T47D (cell line): ENCODE data around the gene LCMT1.
"Not testable (repeated sequence)": the region's sequence is repeated elsewhere in the genome, so short reads cannot be mapped to it uniquely, and the experiment has no call there.

Experiments used
- DNase-seq, 2 experiments: peaks; one replicate each; pipeline versions ENCODE4 v3.0.0 to v3.0.0-alpha.2; 2011 to 2012; ENCODE audit warnings: low read depth in 1 of 2, low spot score in 1 of 2
- JUND ChIP-seq: IDR thresholded peaks from 2 replicates; pipeline ENCODE4 v1.6.1; 2012; ENCODE audit warnings: low read depth
- in situ Hi-C: cut with HindIII; loops from 2 replicates; pipeline ENCODE4 v1.10.0; 2016; ENCODE audit warnings: low sequenced_read_pairs, low pct_unique_long_range_greater_than_20kb

Gene LCMT1

GRCh38 chr16:25107466-25107792 lies 4.1 kb upstream of the LCMT1 start:
- in situ Hi-C loops = no loop called here
- no peak for TF ChIP-seq JUND

GRCh38 chr16:25108054-25108453 lies 3.5 kb upstream of the LCMT1 start:
- no peak for TF ChIP-seq JUND
- DNase-seq = no peak
- in situ Hi-C loops = no loop called here

More at GRCh38 chr16:25107466-25107792, 4.1 kb upstream of the LCMT1 start:
- DNase-seq = no peak

DNA sequence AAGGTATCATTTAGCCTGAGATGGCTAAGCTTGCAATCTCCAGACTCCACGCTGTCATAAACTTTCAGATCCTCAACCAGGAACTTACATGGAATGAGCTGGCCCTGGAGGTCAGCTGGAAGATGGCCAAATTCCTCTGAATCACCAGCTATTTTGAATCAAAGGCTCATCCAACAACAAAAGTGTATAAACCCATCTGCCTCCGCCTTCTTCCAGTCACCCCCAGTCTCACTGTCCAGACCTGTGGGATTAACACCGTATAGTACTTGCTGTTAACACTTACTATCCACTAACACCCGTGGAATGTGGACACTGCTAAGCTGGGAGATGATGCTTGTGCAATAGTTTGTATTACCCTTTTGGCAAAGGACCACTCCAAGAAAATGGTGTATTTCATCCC lies 1.9 kb upstream of the LCMT1 start:
- in situ Hi-C loops = no loop called here
- DNase-seq = no peak
- TF ChIP-seq JUND = no peak

DNA sequence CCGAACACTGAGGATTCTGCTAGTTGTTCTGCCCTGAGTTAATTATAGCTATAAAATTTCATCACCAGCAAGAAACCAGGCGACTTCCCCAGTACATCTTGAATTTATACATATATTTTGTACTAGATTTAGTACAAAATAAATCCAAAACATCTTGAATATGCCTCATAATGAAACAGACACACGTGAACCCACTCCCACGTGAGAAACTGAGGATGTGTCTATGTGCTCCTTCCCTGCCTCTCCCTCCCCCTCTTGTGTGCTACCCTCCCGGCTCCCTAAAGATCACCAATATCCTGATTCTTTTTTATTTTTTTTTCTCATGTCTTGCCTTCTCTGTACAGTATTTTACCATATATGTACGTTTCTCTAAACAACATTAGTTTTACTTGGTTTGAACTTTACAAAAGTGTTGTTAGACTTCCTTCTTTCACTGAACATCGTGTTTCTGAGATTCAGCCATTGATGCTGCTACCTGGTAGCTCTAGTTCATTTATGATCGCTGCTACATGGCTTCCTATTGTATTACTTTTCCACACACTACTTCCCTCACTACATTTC lies 1.1 kb upstream of the LCMT1 start:
- TF ChIP-seq JUND = no peak
- in situ Hi-C loops = no loop called here
- DNase-seq = no peak

DNA sequence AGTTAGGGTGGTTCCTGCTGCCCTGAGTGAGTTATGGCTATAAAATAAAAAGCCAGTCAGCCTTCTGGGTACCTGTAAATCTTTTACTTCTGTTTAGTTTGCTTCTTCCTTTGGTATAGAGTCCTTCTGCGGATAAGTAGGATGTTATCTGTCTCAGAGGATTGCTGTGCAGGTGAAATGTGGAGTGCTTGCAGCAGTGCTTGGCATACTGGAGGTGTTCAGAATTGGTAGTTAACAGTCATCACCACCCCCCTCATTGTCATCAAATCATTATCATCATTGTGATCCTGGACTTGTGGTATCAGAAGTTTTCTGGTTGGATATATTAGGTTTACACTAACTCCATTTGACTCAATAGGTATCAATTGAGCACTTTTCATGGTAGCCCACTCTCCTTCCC lies 2.6 kb downstream of the LCMT1 start:
- in situ Hi-C loops = no loop called here
- TF ChIP-seq JUND = no peak
- no peak for DNase-seq

GRCh38 chr16:25118851-25119578 lies 7.5 kb downstream of the LCMT1 start:
- in situ Hi-C loops = no loop called here
- TF ChIP-seq JUND = no peak
- DNase-seq = no peak

DNA sequence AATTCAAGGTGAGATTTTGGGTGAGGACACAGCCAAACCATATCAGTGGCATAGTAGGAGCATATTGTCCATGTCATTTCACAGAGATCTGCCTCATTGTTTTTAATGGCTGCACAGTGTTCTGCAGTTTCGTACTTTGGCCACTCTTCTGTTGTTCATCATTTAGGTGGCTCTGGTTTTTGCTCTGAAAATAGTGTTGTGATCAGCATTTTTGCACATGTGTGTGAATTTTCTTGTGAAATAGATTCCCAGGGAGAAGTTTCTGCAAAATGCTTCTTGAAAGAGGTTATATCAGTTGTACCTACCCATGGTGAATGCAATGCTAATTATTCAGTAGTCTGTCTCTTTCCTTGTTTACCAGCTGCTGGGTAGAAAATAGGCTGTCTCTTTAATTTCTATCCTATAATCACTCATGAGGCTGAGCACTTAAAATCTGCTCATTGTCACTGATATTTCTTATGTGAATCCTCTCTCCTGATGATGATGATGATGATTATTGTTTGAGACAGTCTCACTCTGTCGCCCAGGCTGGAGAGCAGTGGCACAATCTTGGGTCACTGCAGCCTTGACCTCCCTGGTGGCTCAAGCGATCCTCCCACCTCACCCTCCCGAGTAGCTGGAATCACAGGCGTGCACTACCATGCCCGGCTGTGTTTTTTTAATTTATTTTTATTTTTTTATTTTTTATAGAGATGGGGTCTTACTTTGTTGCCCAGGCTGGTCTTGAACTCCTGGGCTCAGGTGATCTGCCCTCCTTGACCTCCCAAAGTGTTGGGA lies 10.5 kb downstream of the LCMT1 start:
- TF ChIP-seq JUND = no peak
- DNase-seq = no peak
- in situ Hi-C loops = no loop called here

- TF ChIP-seq JUND = no peak
- DNase-seq = no peak
- in situ Hi-C loops = no loop called here
Observed at GRCh38 chr16:25124503-25124902, 13.0 kb downstream of the LCMT1 start.

DNA sequence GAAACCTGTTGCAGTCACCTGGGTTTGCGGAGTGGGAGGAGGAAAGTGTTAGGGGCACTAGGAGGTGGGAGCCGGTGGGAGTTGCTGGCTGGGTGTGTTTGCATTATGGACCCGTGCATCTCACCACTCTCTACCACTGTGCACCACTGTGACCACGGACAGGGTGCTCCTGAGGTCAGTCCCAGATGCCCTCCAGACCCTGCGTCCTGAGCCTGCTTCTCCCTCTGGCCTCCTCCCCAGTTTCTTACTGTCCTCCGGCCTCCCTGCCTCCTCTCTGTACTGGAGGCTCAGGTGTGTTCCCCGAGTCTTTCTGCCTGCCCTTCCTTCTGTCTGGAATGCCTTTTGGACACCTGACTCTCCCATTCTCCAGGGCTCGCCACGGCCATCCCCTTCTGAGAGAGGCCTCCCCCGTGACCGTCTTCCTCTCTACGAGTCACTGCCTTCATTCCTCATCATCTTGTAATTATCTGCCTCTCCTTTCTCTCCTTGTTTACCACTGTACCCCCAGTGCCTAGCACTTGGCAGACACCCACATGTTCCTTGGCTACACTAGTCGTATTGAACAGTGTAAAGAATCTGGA lies 14.6 kb downstream of the LCMT1 start:
- DNase-seq, in situ Hi-C loops: not testable (repeated sequence)

DNA sequence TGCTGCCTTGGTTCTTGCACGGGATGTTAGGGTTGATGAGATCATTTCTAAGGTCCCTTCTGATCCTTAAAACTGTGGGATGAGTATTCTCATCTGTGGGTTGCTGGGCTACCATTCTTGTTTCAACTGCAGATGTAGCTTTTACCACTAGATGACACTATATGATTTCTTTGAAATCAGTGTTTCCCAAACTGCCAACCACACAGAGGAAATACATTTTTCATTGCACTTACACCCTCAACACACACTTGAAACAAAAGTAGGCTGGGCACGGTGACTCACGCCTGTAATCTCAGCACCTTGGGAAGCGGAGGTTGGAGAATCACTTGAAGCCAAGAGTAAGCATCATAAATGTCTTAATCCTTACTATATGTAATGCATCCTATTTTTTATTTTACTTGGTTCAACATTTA lies 15.3 kb downstream of the LCMT1 start:
- in situ Hi-C loops = no loop called here
- peak; percentile 28 to 61 for DNase-seq
- no peak for TF ChIP-seq JUND

DNA sequence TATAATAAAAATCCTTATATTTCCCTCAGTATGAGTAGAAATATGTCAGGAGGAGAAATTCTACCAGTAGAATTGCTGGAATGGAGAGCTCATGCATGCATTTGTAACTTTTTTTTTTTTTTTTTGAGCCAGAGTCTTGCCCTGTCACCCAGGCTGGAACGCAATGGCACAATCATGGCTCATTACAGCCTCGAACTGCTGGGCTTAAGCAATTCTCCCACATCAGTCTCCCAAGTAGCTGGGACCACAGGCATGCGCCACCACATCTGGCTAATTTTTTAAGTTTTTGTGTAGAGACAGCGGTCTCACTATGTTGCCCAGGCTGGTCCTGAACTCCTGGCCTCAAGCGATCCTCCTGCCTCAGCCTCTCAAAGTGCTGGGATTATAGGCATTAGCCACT lies 21.2 kb downstream of the LCMT1 start:
- DNase-seq, in situ Hi-C loops: not testable (repeated sequence)

GRCh38 chr16:25134166-25134700 lies 22.7 kb downstream of the LCMT1 start:
- no peak for DNase-seq
- TF ChIP-seq JUND = no peak
- in situ Hi-C loops = no loop called here
